HepG2 (cell line): Measurements from ENCODE around the gene SBNO2. TPM values are rescaled to one million over a fixed set of nuclear protein-coding genes. Genes with fewer than 3 reads are reported as not detected.

ENCODE experiments used
- ARHGAP35 ChIP-seq: sonication (generic); formaldehyde crosslinking; IDR thresholded peaks from 2 replicates; pipeline ENCODE4 v1.9.0; 2022; ENCODE audit warnings: mild to moderate bottlenecking, inconsistent platforms, moderate library complexity, missing genetic modification reagents, borderline replicate concordance
- ARNT ChIP-seq: fragments of 450-650 bp; IDR thresholded peaks from 2 replicates; pipeline ENCODE4 v1.6.1; 2017
- BRCA1 ChIP-seq: sonication (generic); formaldehyde crosslinking; IDR thresholded peaks from 2 replicates; pipeline ENCODE4 v1.4.0; 2020; ENCODE audit warnings: missing genetic modification reagents
- DDIT3 ChIP-seq: sonication (generic); formaldehyde crosslinking; IDR thresholded peaks from 2 replicates; pipeline ENCODE4 v1.4.0; 2020; ENCODE audit warnings: mild to moderate bottlenecking, missing genetic modification reagents
- GTF3A ChIP-seq: sonication (generic); formaldehyde crosslinking; conservative IDR thresholded peaks from 2 replicates; pipeline ENCODE4 v1.4.0; 2020; ENCODE audit warnings: mild to moderate bottlenecking, missing genetic modification reagents
- HDAC1 ChIP-seq: sonication (generic); formaldehyde crosslinking; IDR thresholded peaks from 2 replicates; pipeline ENCODE4 v1.5.1; 2020; ENCODE audit warnings: mild to moderate bottlenecking, missing genetic modification reagents
- NKX3-1 ChIP-seq: sonication (generic); formaldehyde crosslinking; IDR thresholded peaks from 2 replicates; pipeline ENCODE4 v1.5.0; 2020; ENCODE audit warnings: missing genetic modification reagents
- SALL1 ChIP-seq: sonication (generic); formaldehyde crosslinking; IDR thresholded peaks from 2 replicates; pipeline ENCODE4 v1.8.0; 2022; ENCODE audit warnings: mild to moderate bottlenecking, missing genetic modification reagents
- SMAD3 ChIP-seq: sonication (generic); formaldehyde crosslinking; IDR thresholded peaks from 2 replicates; pipeline ENCODE4 v1.4.0; 2020; ENCODE audit warnings: missing genetic modification reagents
- ZBTB26 ChIP-seq: IDR thresholded peaks from 2 replicates; pipeline ENCODE4 v1.6.1; 2016; ENCODE audit warnings: missing compliant biosample characterization, missing genetic modification reagents, borderline replicate concordance
- ZBTB3 ChIP-seq: sonication (generic); formaldehyde crosslinking; IDR thresholded peaks from 2 replicates; pipeline ENCODE4 v1.4.0; 2020; ENCODE audit warnings: low read depth, mild to moderate bottlenecking, moderate library complexity, missing genetic modification reagents, borderline replicate concordance
- ZBTB34 ChIP-seq: sonication (generic); formaldehyde crosslinking; IDR thresholded peaks from 2 replicates; pipeline ENCODE4 v1.8.0; 2022; ENCODE audit warnings: mild to moderate bottlenecking, missing genetic modification reagents
- ZNF263 ChIP-seq: sonication (generic); formaldehyde crosslinking; IDR thresholded peaks from 2 replicates; pipeline ENCODE4 v1.4.0; 2020; ENCODE audit warnings: missing genetic modification reagents
- ZNF30 ChIP-seq: sonication (generic); formaldehyde crosslinking; IDR thresholded peaks from 2 replicates; pipeline ENCODE4 v1.5.0; 2020; ENCODE audit warnings: mild to moderate bottlenecking, missing genetic modification reagents
- ZNF441 ChIP-seq: sonication (generic); formaldehyde crosslinking; IDR thresholded peaks from 2 replicates; pipeline ENCODE4 v1.7.0; 2021; ENCODE audit warnings: missing genetic modification reagents, borderline replicate concordance
- ZNF709 ChIP-seq: sonication (generic); formaldehyde crosslinking; IDR thresholded peaks from 2 replicates; pipeline ENCODE4 v1.5.0; 2020; ENCODE audit warnings: mild to moderate bottlenecking, missing genetic modification reagents
- ZNF761 ChIP-seq: sonication (generic); formaldehyde crosslinking; conservative IDR thresholded peaks from 2 replicates; pipeline ENCODE4 v1.4.0; 2020; ENCODE audit warnings: mild to moderate bottlenecking, missing genetic modification reagents
- ZNF816 ChIP-seq: sonication (generic); formaldehyde crosslinking; IDR thresholded peaks from 2 replicates; pipeline ENCODE4 v1.8.0; 2022; ENCODE audit warnings: missing genetic modification reagents, mild to moderate bottlenecking, borderline replicate concordance
- ZSCAN25 ChIP-seq: sonication (generic); formaldehyde crosslinking; IDR thresholded peaks from 2 replicates; pipeline ENCODE4 v1.8.0; 2022; ENCODE audit warnings: mild to moderate bottlenecking, missing genetic modification reagents
- polyA plus RNA-seq, 8 experiments: library from polyadenylated mRNA; depleted of rRNA in 3 of 8; stranded (reverse) in 7 of 8; unstranded in 1 of 8; fragments of >200 nt; fragmentation: Illumina TruSeq in 4 of 8; extraction: Trizol in 4 of 8; gene quantifications; 2 replicates each; pipeline versions ENCODE4 v1.2.1 to v1.2.3, GENCODE V29; 2011 to 2016; ENCODE audit warnings: low read depth in 4 of 8, missing spikeins in 1 of 8, mixed read lengths in 1 of 8; ENCODE audit not compliant: insufficient read depth in 1 of 8
- total RNA-seq, 5 experiments: library from RNA; depleted of rRNA; stranded (reverse); fragments of >200 nt; fragmentation: Illumina TruSeq; extraction: Trizol; gene quantifications; 2 replicates each; pipeline ENCODE4 v1.2.3, GENCODE V29; 2016; ENCODE audit warnings: low read depth in 1 of 5
- TF ChIP-seq, protein P1 (sequence below): sonication (generic); formaldehyde crosslinking; IDR thresholded peaks from 2 replicates; pipeline ENCODE4 v1.5.0; 2020; ENCODE audit warnings: mild to moderate bottlenecking, missing genetic modification reagents, borderline replicate concordance
- TF ChIP-seq, protein P2 (sequence below): sonication (generic); formaldehyde crosslinking; IDR thresholded peaks from 2 replicates; pipeline ENCODE4 v1.5.1; 2020; ENCODE audit warnings: mild to moderate bottlenecking, missing genetic modification reagents, moderate library complexity

Gene SBNO2
- total and polyA plus RNA-seq, 2 of the 13 experiments (the other 11 are each of a cell fraction or from before 2014, with no cell fraction given): 8.6 to 10.4 TPM

- TF ChIP-seq ZNF263 (no peak), ARNT (no peak), ZBTB26 (CRISPR knock-in tag) (no peak), ZNF709 (0 out of 2 replicates have a peak, but pooled peaks have one; percentile 57), HDAC1 (CRISPR knock-in tag) (no peak), GTF3A (CRISPR knock-in tag) (no peak), ARHGAP35 (CRISPR knock-in tag) (no peak), NKX3-1 (CRISPR knock-in tag) (no peak), DDIT3 (CRISPR knock-in tag) (no peak), SMAD3 (CRISPR knock-in tag) (no peak), ZBTB34 (CRISPR knock-in tag) (0 out of 2 replicates have a peak, but pooled peaks have one; percentile 35), ZNF441 (CRISPR knock-in tag) (peak; percentile 42; the same call in 1 of the 2 replicates), BRCA1 (CRISPR knock-in tag) (no peak), ZSCAN25 (CRISPR knock-in tag) (no peak), ZNF761 (CRISPR knock-in tag) (no peak), SALL1 (CRISPR knock-in tag) (peak; percentile 42; the same call in 1 of the 2 replicates), ZBTB3 (CRISPR knock-in tag) (no peak), ZNF30 (CRISPR knock-in tag) (no peak), ZNF816 (CRISPR knock-in tag) (no peak)
- TF ChIP-seq, protein P1, sequence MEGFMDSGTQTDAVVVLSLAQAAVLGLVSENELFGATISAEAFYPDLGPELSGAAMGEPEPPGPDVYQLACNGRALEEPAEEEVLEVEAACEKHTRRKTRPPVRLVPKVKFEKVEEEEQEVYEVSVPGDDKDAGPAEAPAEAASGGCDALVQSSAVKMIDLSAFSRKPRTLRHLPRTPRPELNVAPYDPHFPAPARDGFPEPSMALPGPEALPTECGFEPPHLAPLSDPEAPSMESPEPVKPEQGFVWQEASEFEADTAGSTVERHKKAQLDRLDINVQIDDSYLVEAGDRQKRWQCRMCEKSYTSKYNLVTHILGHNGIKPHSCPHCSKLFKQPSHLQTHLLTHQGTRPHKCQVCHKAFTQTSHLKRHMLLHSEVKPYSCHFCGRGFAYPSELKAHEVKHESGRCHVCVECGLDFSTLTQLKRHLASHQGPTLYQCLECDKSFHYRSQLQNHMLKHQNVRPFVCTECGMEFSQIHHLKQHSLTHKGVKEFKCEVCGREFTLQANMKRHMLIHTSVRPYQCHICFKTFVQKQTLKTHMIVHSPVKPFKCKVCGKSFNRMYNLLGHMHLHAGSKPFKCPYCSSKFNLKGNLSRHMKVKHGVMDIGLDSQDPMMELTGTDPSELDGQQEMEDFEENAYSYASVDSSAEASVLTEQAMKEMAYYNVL: no peak; the same call in 1 of the 2 replicates
- TF ChIP-seq, protein P2, sequence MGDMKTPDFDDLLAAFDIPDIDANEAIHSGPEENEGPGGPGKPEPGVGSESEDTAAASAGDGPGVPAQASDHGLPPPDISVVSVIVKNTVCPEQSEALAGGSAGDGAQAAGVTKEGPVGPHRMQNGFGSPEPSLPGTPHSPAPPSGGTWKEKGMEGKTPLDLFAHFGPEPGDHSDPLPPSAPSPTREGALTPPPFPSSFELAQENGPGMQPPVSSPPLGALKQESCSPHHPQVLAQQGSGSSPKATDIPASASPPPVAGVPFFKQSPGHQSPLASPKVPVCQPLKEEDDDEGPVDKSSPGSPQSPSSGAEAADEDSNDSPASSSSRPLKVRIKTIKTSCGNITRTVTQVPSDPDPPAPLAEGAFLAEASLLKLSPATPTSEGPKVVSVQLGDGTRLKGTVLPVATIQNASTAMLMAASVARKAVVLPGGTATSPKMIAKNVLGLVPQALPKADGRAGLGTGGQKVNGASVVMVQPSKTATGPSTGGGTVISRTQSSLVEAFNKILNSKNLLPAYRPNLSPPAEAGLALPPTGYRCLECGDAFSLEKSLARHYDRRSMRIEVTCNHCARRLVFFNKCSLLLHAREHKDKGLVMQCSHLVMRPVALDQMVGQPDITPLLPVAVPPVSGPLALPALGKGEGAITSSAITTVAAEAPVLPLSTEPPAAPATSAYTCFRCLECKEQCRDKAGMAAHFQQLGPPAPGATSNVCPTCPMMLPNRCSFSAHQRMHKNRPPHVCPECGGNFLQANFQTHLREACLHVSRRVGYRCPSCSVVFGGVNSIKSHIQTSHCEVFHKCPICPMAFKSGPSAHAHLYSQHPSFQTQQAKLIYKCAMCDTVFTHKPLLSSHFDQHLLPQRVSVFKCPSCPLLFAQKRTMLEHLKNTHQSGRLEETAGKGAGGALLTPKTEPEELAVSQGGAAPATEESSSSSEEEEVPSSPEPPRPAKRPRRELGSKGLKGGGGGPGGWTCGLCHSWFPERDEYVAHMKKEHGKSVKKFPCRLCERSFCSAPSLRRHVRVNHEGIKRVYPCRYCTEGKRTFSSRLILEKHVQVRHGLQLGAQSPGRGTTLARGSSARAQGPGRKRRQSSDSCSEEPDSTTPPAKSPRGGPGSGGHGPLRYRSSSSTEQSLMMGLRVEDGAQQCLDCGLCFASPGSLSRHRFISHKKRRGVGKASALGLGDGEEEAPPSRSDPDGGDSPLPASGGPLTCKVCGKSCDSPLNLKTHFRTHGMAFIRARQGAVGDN (CRISPR knock-in tag): peak; percentile 59
Observed at GRCh38 chr19:1065606-1066109, 108.4 kb downstream of the SBNO2 start (continued).
